Keratinocyte (primary cell): Measurements from ENCODE around the gene KAT2B.

Source experiments
- CTCF ChIP-seq, 3 experiments: IDR thresholded peaks in 1 of 3; conservative IDR thresholded peaks in 1 of 3; optimal IDR thresholded peaks in 1 of 3; 2 replicates in 2 of 3; 3 replicates in 1 of 3; pipeline versions ENCODE3 to v1.5.1; 2011; ENCODE audit warnings: low read length in 3 of 3, mild to moderate bottlenecking in 3 of 3, moderate library complexity in 2 of 3, control low read depth in 1 of 3, inconsistent platforms in 1 of 3; ENCODE audit not compliant: insufficient read depth in 2 of 3; ENCODE audit errors: extremely low read depth in 1 of 3
- EZH2 ChIP-seq: IDR thresholded peaks from one replicate; pipeline ENCODE4 v1.6.1; 2012; ENCODE audit warnings: inconsistent platforms, mild to moderate bottlenecking, low read length, moderate library complexity

DNA sequence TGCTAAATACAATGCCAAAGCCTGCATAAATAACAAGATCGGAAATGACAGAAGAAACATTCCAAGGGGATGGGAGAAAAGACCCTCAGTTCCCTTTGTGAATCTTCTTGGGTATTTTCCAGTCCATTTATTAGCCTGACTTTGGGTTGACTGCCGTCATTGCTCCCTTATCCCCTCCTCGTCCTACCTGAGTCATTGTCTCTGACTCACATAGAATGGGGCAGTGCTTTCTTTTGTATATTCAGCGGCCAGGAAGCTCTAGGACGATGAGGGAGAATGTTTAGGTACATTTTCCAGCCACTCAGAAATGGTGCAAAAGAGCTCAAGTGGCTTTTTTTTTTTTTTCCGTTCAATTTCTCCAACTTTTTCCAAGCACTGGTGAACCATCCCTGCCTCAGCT, 71.6 kb downstream of the KAT2B start:
- TF ChIP-seq CTCF (optimal IDR thresholded peaks at IDR 0.05 in 1 of 3, IDR thresholded peaks at IDR 0.05 in 1 of 3, conservative IDR thresholded peaks at IDR 0.05 in 1 of 3; ENCODE audit: extremely low read depth in 1 of 3, insufficient read depth in 2 of 3, low read length in 3 of 3) (no peak), EZH2 (no peak)
